Measurements from ENCODE around the gene WDR36.

Gene WDR36

DNA sequence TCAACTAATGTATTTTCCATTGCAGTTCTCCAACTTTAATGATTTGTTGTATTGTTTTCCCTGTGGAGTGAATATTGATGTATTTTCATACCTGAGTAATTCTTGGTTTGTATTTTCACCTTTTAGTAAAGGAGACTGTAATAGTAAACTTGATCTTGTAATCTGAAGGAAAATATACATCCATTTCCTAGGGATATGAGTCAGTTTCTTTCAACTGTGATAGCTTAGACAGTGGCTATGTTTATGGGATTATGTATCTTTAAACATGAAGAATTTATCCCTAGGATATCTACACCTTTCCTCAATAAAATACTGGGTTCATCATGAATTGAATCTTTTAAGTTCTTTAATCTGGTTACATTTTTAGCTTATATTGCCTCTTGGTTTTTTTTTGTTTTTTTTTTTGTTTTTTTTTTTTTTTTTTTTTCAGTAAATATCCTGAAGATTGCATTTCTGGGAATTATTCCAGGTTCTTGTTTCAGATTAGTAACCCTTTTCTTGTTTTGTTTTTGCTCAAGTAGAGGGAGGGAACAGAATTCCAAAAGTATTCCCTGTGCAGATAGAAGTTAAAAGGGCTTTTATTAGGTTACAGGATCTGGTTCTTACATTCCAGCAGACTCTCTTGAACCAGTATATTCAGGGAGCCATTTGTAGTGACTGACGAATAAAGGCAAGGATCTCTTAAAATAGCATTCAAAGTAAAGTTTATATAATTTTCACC, 7.1 kb downstream of the WDR36 start:
- H3K27ac ChIP-seq (ENCODE audit: low read depth in 2 of 2, low read length in 2 of 2) = no peak overlapping the region
- no peak overlapping the region for H3K9ac ChIP-seq (ENCODE audit: low read depth in 1 of 2, low read length in 2 of 2)
- no peaks in the 10 kb centered on the region for H3K9me3 ChIP-seq (ENCODE audit: control insufficient read depth in 2 of 2, low read length in 2 of 2)
- H3K27me3 ChIP-seq (ENCODE audit: control insufficient read depth in 2 of 2, insufficient read depth in 2 of 2, low read length in 2 of 2) = no peaks in the 10 kb centered on the region
- peaks cover 0 to under 1% of the 10 kb centered on the region in 2 donors for H3K4me1 ChIP-seq (ENCODE audit: control insufficient read depth in 2 of 2, insufficient read depth in 2 of 2, low read length in 2 of 2)
- H3K4me3 ChIP-seq (ENCODE audit: low read length in 2 of 2) = no peak overlapping the region
- peaks cover 35 to 38% of the 10 kb centered on the region in 2 donors for H3K36me3 ChIP-seq (ENCODE audit: control insufficient read depth in 2 of 2, insufficient read depth in 2 of 2, low read length in 2 of 2)

DNA sequence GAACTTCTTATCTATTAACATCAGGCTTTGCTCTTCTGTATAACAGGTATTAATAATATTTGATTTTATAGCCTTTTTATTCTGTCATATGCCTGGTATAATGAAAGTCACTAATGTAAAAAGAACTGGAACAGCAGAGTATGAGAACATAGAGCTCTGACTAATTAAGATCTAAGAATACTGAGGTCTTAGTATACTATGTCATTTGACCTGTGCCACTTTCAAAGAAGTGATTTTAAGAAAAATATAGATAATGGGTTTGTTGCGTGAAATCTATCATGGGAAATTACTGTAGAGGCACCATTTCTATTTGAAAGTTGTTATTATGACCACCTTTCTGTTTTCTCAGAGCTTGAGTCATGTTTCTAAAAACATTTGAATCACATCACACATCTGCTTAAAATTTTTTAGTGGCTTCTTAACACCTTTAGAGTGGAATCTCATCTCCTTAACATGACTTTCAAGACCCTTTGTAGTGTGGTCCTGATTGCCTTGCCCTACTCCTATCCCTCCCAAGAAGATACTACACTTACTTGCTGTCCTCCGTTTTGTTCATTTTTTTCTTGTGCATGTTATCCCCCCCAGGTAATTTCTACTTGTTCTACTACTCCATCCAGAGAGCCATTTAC, 14.3 kb downstream of the WDR36 start:
- H3K4me3 ChIP-seq (ENCODE audit: low read length in 2 of 2) = no peak overlapping the region
- no peaks in the 10 kb centered on the region for H3K4me1 ChIP-seq (ENCODE audit: control insufficient read depth in 2 of 2, insufficient read depth in 2 of 2, low read length in 2 of 2)
- H3K9ac ChIP-seq (ENCODE audit: low read depth in 1 of 2, low read length in 2 of 2) = no peak overlapping the region
- H3K9me3 ChIP-seq (ENCODE audit: control insufficient read depth in 2 of 2, low read length in 2 of 2) = no peaks in the 10 kb centered on the region
- H3K36me3 ChIP-seq (ENCODE audit: control insufficient read depth in 2 of 2, insufficient read depth in 2 of 2, low read length in 2 of 2) = peaks cover 56 to 64% of the 10 kb centered on the region in 2 donors
- H3K27ac ChIP-seq (ENCODE audit: low read depth in 2 of 2, low read length in 2 of 2) = no peak overlapping the region
- H3K27me3 ChIP-seq (ENCODE audit: control insufficient read depth in 2 of 2, insufficient read depth in 2 of 2, low read length in 2 of 2) = no peaks in the 10 kb centered on the region

- H3K9me3 ChIP-seq (ENCODE audit: control insufficient read depth in 2 of 2, low read length in 2 of 2) = no peaks in the 10 kb centered on the region
- H3K4me1 ChIP-seq (ENCODE audit: control insufficient read depth in 2 of 2, insufficient read depth in 2 of 2, low read length in 2 of 2) = no peaks in the 10 kb centered on the region
- peaks cover 59 to 71% of the 10 kb centered on the region in 2 donors for H3K36me3 ChIP-seq (ENCODE audit: control insufficient read depth in 2 of 2, insufficient read depth in 2 of 2, low read length in 2 of 2)
- no peak overlapping the region for H3K9ac ChIP-seq (ENCODE audit: low read depth in 1 of 2, low read length in 2 of 2)
- H3K27ac ChIP-seq (ENCODE audit: low read depth in 2 of 2, low read length in 2 of 2) = no peak overlapping the region
- H3K4me3 ChIP-seq (ENCODE audit: low read length in 2 of 2) = no peak overlapping the region
- H3K27me3 ChIP-seq (ENCODE audit: control insufficient read depth in 2 of 2, insufficient read depth in 2 of 2, low read length in 2 of 2) = no peaks in the 10 kb centered on the region
These were observed 15.2 kb downstream of the WDR36 start for GRCh38 chr5:111107371-111107770.

DNA sequence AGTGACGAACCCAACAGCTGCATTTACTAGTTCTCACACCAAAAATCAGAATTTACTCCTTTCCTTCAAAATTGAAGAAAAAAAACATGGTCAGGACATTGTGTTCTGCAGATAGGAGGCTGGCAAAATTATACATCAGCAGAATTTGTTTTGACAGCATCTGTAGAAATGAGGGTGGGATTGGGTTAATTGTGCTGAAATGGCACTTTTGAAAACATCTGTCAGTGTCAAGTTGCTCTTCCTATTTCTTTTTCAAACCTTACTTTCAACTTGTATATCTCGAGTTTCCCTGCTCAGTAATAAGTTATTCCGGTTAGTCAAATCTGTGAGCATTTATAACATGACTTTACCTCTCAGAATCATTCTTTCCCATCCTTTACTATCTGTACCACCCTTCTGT, 19.8 kb downstream of the WDR36 start:
- Histone ChIP-seq H3K4me1 (ENCODE audit: control insufficient read depth in 2 of 2, insufficient read depth in 2 of 2, low read length in 2 of 2) (no peaks in the 10 kb centered on the region), H3K36me3 (ENCODE audit: control insufficient read depth in 2 of 2, insufficient read depth in 2 of 2, low read length in 2 of 2) (peaks cover 42 to 46% of the 10 kb centered on the region in 2 donors), H3K9me3 (ENCODE audit: control insufficient read depth in 2 of 2, low read length in 2 of 2) (no peaks in the 10 kb centered on the region), H3K27ac (ENCODE audit: low read depth in 2 of 2, low read length in 2 of 2) (no peak overlapping the region), H3K9ac (ENCODE audit: low read depth in 1 of 2, low read length in 2 of 2) (no peak overlapping the region), H3K27me3 (ENCODE audit: control insufficient read depth in 2 of 2, insufficient read depth in 2 of 2, low read length in 2 of 2) (no peaks in the 10 kb centered on the region), H3K4me3 (ENCODE audit: low read length in 2 of 2) (no peak overlapping the region)

GRCh38 chr5:111113678-111114077, 21.5 kb downstream of the WDR36 start:
- Histone ChIP-seq H3K27ac (ENCODE audit: low read depth in 2 of 2, low read length in 2 of 2) (no peak overlapping the region), H3K27me3 (ENCODE audit: control insufficient read depth in 2 of 2, insufficient read depth in 2 of 2, low read length in 2 of 2) (no peaks in the 10 kb centered on the region)

DNA sequence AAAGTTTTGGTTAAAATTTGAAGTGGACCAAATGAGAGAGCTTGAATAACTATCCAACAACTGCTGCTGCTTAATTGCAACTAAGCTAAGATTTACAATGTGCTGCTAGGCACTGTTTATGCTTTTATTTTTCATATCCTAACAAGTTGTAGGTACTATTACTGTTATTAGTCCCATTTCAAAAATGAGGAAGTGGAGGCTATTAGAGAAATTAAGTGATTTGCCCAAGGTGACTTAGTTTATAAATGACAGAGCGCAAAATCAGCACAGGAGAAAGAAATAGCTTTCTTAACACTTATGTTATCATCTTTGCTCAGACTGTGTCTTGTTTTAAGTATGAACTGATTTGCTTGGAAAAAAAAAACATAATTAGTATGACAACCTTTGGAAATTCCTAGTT, 23.1 kb downstream of the WDR36 start:
- Histone ChIP-seq H3K4me3 (ENCODE audit: low read length in 2 of 2) (no peak overlapping the region), H3K4me1 (ENCODE audit: control insufficient read depth in 2 of 2, insufficient read depth in 2 of 2, low read length in 2 of 2) (no peaks in the 10 kb centered on the region), H3K27ac (ENCODE audit: low read depth in 2 of 2, low read length in 2 of 2) (no peak overlapping the region), H3K36me3 (ENCODE audit: control insufficient read depth in 2 of 2, insufficient read depth in 2 of 2, low read length in 2 of 2) (peaks cover 36 to 39% of the 10 kb centered on the region in 2 donors), H3K9ac (ENCODE audit: low read depth in 1 of 2, low read length in 2 of 2) (no peak overlapping the region), H3K9me3 (ENCODE audit: control insufficient read depth in 2 of 2, low read length in 2 of 2) (no peaks in the 10 kb centered on the region), H3K27me3 (ENCODE audit: control insufficient read depth in 2 of 2, insufficient read depth in 2 of 2, low read length in 2 of 2) (no peaks in the 10 kb centered on the region)

More at GRCh38 chr5:111113678-111114077, 21.5 kb downstream of the WDR36 start:
- H3K36me3 ChIP-seq (ENCODE audit: control insufficient read depth in 2 of 2, insufficient read depth in 2 of 2, low read length in 2 of 2) = peaks cover 34 to 42% of the 10 kb centered on the region in 2 donors
- H3K9me3 ChIP-seq (ENCODE audit: control insufficient read depth in 2 of 2, low read length in 2 of 2) = no peaks in the 10 kb centered on the region
- no peak overlapping the region for H3K4me3 ChIP-seq (ENCODE audit: low read length in 2 of 2)
- H3K4me1 ChIP-seq (ENCODE audit: control insufficient read depth in 2 of 2, insufficient read depth in 2 of 2, low read length in 2 of 2) = no peaks in the 10 kb centered on the region
- no peak overlapping the region for H3K9ac ChIP-seq (ENCODE audit: low read depth in 1 of 2, low read length in 2 of 2)

DNA sequence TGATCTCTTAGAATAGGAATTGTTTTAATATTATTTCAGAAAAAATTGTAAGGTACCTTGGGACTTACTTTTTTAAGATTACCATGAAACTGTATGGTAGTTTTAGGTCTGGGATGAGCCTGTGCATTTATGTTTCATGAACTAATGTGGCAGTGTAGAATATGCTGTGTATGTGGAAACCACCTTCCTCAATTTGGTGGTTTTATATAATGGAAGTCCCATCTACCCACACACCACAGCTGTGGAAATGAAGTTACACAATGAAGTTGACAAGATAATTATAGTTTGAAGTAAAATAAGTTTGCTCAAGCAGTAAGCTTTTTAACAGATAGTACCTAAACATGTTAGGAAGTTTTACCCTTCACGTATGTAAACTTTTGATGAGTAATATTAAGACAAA, 24.4 kb downstream of the WDR36 start:
- Histone ChIP-seq H3K27ac (ENCODE audit: low read depth in 2 of 2, low read length in 2 of 2) (no peak overlapping the region), H3K36me3 (ENCODE audit: control insufficient read depth in 2 of 2, insufficient read depth in 2 of 2, low read length in 2 of 2) (peaks cover 37 to 43% of the 10 kb centered on the region in 2 donors), H3K4me3 (ENCODE audit: low read length in 2 of 2) (no peak overlapping the region), H3K9ac (ENCODE audit: low read depth in 1 of 2, low read length in 2 of 2) (no peak overlapping the region), H3K4me1 (ENCODE audit: control insufficient read depth in 2 of 2, insufficient read depth in 2 of 2, low read length in 2 of 2) (no peaks in the 10 kb centered on the region), H3K9me3 (ENCODE audit: control insufficient read depth in 2 of 2, low read length in 2 of 2) (no peaks in the 10 kb centered on the region), H3K27me3 (ENCODE audit: control insufficient read depth in 2 of 2, insufficient read depth in 2 of 2, low read length in 2 of 2) (no peaks in the 10 kb centered on the region)

DNA sequence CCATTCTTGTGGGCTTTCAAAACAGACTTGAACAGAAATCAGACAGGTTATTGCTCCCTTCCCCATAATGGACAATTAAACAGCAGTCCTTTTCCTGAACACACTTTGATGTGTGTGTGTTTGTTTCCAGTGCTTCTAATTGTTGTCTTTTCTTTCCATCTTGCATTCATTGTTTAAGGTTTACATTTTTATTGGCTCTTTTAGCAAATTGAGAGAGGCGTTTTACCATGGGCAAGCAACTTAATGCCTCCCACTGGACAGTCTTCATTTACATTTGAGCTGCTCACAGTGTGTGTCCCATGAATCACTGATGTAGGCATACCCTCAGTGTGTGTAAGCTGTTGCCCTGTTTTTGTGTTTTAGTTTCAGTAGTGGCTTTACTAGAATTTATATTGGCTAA, 25.0 kb downstream of the WDR36 start:
- H3K9ac ChIP-seq (ENCODE audit: low read depth in 1 of 2, low read length in 2 of 2) = no peak overlapping the region
- H3K36me3 ChIP-seq (ENCODE audit: control insufficient read depth in 2 of 2, insufficient read depth in 2 of 2, low read length in 2 of 2) = peaks cover 36 to 44% of the 10 kb centered on the region in 2 donors
- no peaks in the 10 kb centered on the region for H3K27me3 ChIP-seq (ENCODE audit: control insufficient read depth in 2 of 2, insufficient read depth in 2 of 2, low read length in 2 of 2)
- H3K9me3 ChIP-seq (ENCODE audit: control insufficient read depth in 2 of 2, low read length in 2 of 2) = no peaks in the 10 kb centered on the region
- H3K27ac ChIP-seq (ENCODE audit: low read depth in 2 of 2, low read length in 2 of 2) = no peak overlapping the region
- no peak overlapping the region for H3K4me3 ChIP-seq (ENCODE audit: low read length in 2 of 2)
- no peaks in the 10 kb centered on the region for H3K4me1 ChIP-seq (ENCODE audit: control insufficient read depth in 2 of 2, insufficient read depth in 2 of 2, low read length in 2 of 2)

DNA sequence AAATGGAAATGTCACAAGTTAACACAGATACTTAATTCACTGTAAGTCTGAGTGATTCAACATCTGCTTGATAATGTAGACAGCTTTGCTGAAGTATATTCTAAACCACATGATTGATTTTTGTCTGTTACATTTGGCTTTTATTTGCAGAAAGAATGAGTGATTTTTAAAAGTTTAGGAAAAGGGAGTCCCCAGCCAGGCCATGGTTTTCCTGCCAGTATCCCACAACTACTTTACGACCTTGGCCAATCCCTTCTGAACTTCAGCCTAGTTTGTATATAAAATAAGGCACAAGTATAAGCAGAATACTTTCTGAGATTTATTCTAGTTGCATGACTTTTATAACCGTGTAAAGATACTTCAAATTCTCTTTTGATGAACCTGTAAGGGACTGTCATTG, 27.1 kb downstream of the WDR36 start:
- H3K4me3 ChIP-seq (ENCODE audit: low read length in 2 of 2) = no peak overlapping the region
- peaks cover 34 to 40% of the 10 kb centered on the region in 2 donors for H3K36me3 ChIP-seq (ENCODE audit: control insufficient read depth in 2 of 2, insufficient read depth in 2 of 2, low read length in 2 of 2)
- no peak overlapping the region for H3K9ac ChIP-seq (ENCODE audit: low read depth in 1 of 2, low read length in 2 of 2)
- H3K27ac ChIP-seq (ENCODE audit: low read depth in 2 of 2, low read length in 2 of 2) = no peak overlapping the region
- H3K9me3 ChIP-seq (ENCODE audit: control insufficient read depth in 2 of 2, low read length in 2 of 2) = no peaks in the 10 kb centered on the region
- H3K27me3 ChIP-seq (ENCODE audit: control insufficient read depth in 2 of 2, insufficient read depth in 2 of 2, low read length in 2 of 2) = no peaks in the 10 kb centered on the region
- no peaks in the 10 kb centered on the region for H3K4me1 ChIP-seq (ENCODE audit: control insufficient read depth in 2 of 2, insufficient read depth in 2 of 2, low read length in 2 of 2)

DNA sequence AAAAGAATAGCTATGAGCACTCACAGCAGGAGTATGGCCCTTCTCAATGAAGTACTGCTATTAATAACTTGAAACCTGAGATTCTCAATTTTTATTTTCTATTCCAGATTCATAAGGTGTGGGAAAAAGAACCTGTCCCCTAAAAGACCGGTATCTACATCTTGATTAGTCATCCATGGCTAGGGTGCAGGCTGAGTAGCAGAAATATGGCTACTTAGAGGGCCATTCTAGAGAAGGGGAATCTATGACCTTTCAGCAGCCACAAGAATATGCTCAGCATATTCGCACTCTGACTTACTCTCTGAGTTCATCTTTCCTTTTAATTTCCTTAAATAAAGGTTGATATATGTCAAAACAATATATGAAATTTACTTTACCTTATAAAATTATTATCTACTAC, 27.7 kb downstream of the WDR36 start:
- Histone ChIP-seq H3K27me3 (ENCODE audit: control insufficient read depth in 2 of 2, insufficient read depth in 2 of 2, low read length in 2 of 2) (no peaks in the 10 kb centered on the region), H3K9ac (ENCODE audit: low read depth in 1 of 2, low read length in 2 of 2) (no peak overlapping the region), H3K9me3 (ENCODE audit: control insufficient read depth in 2 of 2, low read length in 2 of 2) (no peaks in the 10 kb centered on the region), H3K27ac (ENCODE audit: low read depth in 2 of 2, low read length in 2 of 2) (no peak overlapping the region), H3K36me3 (ENCODE audit: control insufficient read depth in 2 of 2, insufficient read depth in 2 of 2, low read length in 2 of 2) (peaks cover 32 to 41% of the 10 kb centered on the region in 2 donors), H3K4me3 (ENCODE audit: low read length in 2 of 2) (no peak overlapping the region), H3K4me1 (ENCODE audit: control insufficient read depth in 2 of 2, insufficient read depth in 2 of 2, low read length in 2 of 2) (no peaks in the 10 kb centered on the region)

Data from mucosa of rectum (tissue), 2 donors.